K562 (cell line): ENCODE data around the gene RBM5. TPM values are rescaled to one million over a fixed set of nuclear protein-coding genes. Genes with fewer than 3 reads are reported as not detected.

Experiments
- ATAC-seq: fragments of 200-7000 bp; cut with Tn5 transposase; 3 replicates; pipeline ENCODE4 v1.9.1; 2020; ENCODE audit warnings: moderate library complexity
- BruUV-seq: library from RNA; stranded (reverse); fragments of 400-500 nt; replicated peaks from 2 replicates; lab custom pipeline; 2021; lab: Mats Ljungman, UMichigan
- CTCF ChIA-PET: fragments of 300-600 bp; formaldehyde crosslinking; extraction: SDS; loops from one replicate; lab custom pipeline; 2021; ENCODE audit warnings: low intra/inter-chr PET ratio; lab: Yijun Ruan, JAX
- POLR2A ChIA-PET: fragments of 300-600, 350-650 bp; sonication (Branson Sonifier 250); formaldehyde crosslinking; extraction: SDS; loops from one replicate; lab custom pipeline; 2021; ENCODE audit warnings: antibody characterized with exemption, inconsistent platforms; lab: Yijun Ruan, JAX
- DNase-seq, 4 experiments: peaks; one replicate each; pipeline versions ENCODE4 v3.0.0 to v3.0.0-alpha.2; 2011 to 2018; ENCODE audit warnings: low spot score in 3 of 4, mixed read lengths in 3 of 4; ENCODE audit errors: extremely low read depth in 1 of 4
- FAIRE-seq: peaks from 2 replicates; lab custom pipeline; 2011; peaks lifted over from hg19 to GRCh38; lab: Jason Lieb, UNC
- H2AFZ ChIP-seq: 2 replicates; pipeline ENCODE4 v1.6.0; 2011; ENCODE audit warnings: low read depth, low read length, control low read depth, inconsistent platforms
- H3K27ac ChIP-seq: fragments of 200-600 bp; 3 replicates; pipeline ENCODE4 v1.8.0; 2011; ENCODE audit warnings: low read depth, mild to moderate bottlenecking, control low read depth, inconsistent platforms, low read length, moderate library complexity, mixed read lengths; ENCODE audit errors: extremely low read depth
- H3K27me3 ChIP-seq, 2 experiments: fragments of 300-600 bp in 1 of 2; 2 replicates in 1 of 2; 3 replicates in 1 of 2; pipeline versions ENCODE4 v1.6.0 to v1.8.0; 2011; ENCODE audit warnings: inconsistent platforms in 2 of 2, low read length in 2 of 2, mild to moderate bottlenecking in 1 of 2, mixed read lengths in 1 of 2, moderate library complexity in 1 of 2; ENCODE audit not compliant: control insufficient read depth in 2 of 2, insufficient read depth in 2 of 2
- H3K36me3 ChIP-seq: fragments of 300-600 bp; 3 replicates; pipeline ENCODE4 v1.8.0; 2011; ENCODE audit warnings: mild to moderate bottlenecking, low read length, inconsistent platforms; ENCODE audit not compliant: control insufficient read depth, insufficient read depth
- H3K4me1 ChIP-seq, 2 experiments: fragments of 200-600 bp in 1 of 2; replicated peaks in 1 of 2; 2 replicates in 1 of 2; 3 replicates in 1 of 2; pipeline versions ENCODE4 v1.5.1 to v1.8.0; 2011; ENCODE audit warnings: inconsistent platforms in 2 of 2, low read length in 2 of 2, mild to moderate bottlenecking in 1 of 2, mixed read lengths in 1 of 2, moderate library complexity in 1 of 2; ENCODE audit not compliant: control insufficient read depth in 2 of 2, insufficient read depth in 2 of 2
- H3K4me2 ChIP-seq: 2 replicates; pipeline ENCODE4 v1.6.1; 2011; ENCODE audit warnings: low read length, control low read depth, inconsistent platforms, mixed read lengths; ENCODE audit not compliant: insufficient read depth
- H3K4me3 ChIP-seq: fragments of 200-600 bp; sonication (generic), shearing (Covaris generic); 2 replicates; pipeline ENCODE4 v1.5.1; 2016; ENCODE audit warnings: control low read depth, inconsistent platforms
- H3K79me2 ChIP-seq: fragments of 200-600 bp; 3 replicates; pipeline ENCODE4 v1.8.0; 2011; ENCODE audit warnings: low read length, inconsistent platforms; ENCODE audit not compliant: control insufficient read depth, insufficient read depth
- H3K9ac ChIP-seq, 2 experiments: 2 replicates each; pipeline versions ENCODE4 v1.6.0 to v1.6.1; 2011; ENCODE audit warnings: low read depth in 2 of 2, low read length in 2 of 2, control low read depth in 1 of 2, inconsistent platforms in 1 of 2, mild to moderate bottlenecking in 1 of 2, mixed read lengths in 1 of 2; ENCODE audit not compliant: insufficient read depth in 1 of 2
- H3K9me1 ChIP-seq: one replicate; pipeline ENCODE4 v1.6.0; 2011; ENCODE audit warnings: inconsistent platforms, mild to moderate bottlenecking, low read length, moderate library complexity; ENCODE audit not compliant: control insufficient read depth, insufficient read depth
- H3K9me3 ChIP-seq: replicated peaks from 2 replicates; pipeline ENCODE4 v1.5.1; 2011; ENCODE audit warnings: low read depth, low read length, inconsistent platforms; ENCODE audit not compliant: control insufficient read depth, insufficient read depth
- H4K20me1 ChIP-seq: replicated peaks from 2 replicates; pipeline ENCODE4 v1.6.1; 2011; ENCODE audit warnings: low read length, inconsistent platforms, mixed read lengths; ENCODE audit not compliant: control insufficient read depth, insufficient read depth
- CBFA2T3 ChIP-seq: fragments of 450-650 bp; IDR thresholded peaks from 2 replicates; pipeline ENCODE4 v1.6.1; 2017
- E2F4 ChIP-seq: sonication (generic); formaldehyde crosslinking; IDR thresholded peaks from 2 replicates; pipeline ENCODE4 v1.8.0; 2022; ENCODE audit warnings: mild to moderate bottlenecking, low read depth, missing genetic modification reagents
- THAP12 ChIP-seq: fragments of 250-450 bp; sonication (Bioruptor Pico); IDR thresholded peaks from 2 replicates; pipeline ENCODE4 v1.9.0; 2021; ENCODE audit warnings: mild to moderate bottlenecking, inconsistent platforms
- ZNF699 ChIP-seq: fragments of 250-450 bp; sonication (Bioruptor Pico); IDR thresholded peaks from 2 replicates; pipeline ENCODE4 v1.8.0; 2021; ENCODE audit warnings: mild to moderate bottlenecking, moderate library complexity; ENCODE audit not compliant: insufficient replicate concordance
- WGBS: fragments of 100-300 bp; shearing (Covaris generic); methylation state at CpG from one replicate; pipeline ENCODE4 v1.1.6; 2016; ENCODE audit warnings: low coverage, mixed read lengths; ENCODE audit not compliant: insufficient coverage; ENCODE audit errors: missing lambda C conversion rate; 5-methylcytosine and 5-hydroxymethylcytosine counted together
- in situ Hi-C: fragments of 300-500 bp; cut with MboI; formaldehyde crosslinking; loops from 4 replicates; pipeline ENCODE4 v1.15.0; 2018; ENCODE audit warnings: inconsistent platforms, mixed read lengths
- intact Hi-C: fragments of 100-400 bp; cut with micrococcal nuclease; formaldehyde crosslinking; loops from 2 replicates; pipeline ENCODE4 v1.14.2; 2022
- polyA plus RNA-seq, 8 experiments: library from polyadenylated mRNA; depleted of rRNA in 4 of 8; stranded (reverse) in 5 of 8; unstranded in 3 of 8; fragments of >200 nt; fragmentation: Nextera tagmentation in 2 of 8; fragmentation: Illumina TruSeq in 1 of 8; extraction: Ambion mirVana in 2 of 8; extraction: Trizol in 1 of 8; gene quantifications; 2 replicates each; pipeline versions ENCODE4 v1.2.1 to v1.2.3, GENCODE V29; 2011 to 2014; ENCODE audit warnings: inconsistent platforms in 1 of 8, missing spikeins in 1 of 8
- total RNA-seq, 7 experiments: library from RNA; depleted of rRNA in 6 of 7; stranded (reverse); fragments of >200 nt in 6 of 7; fragmentation: Illumina TruSeq in 2 of 7; extraction: Trizol in 2 of 7; gene quantifications; 2 replicates each; pipeline versions ENCODE4 v1.2.1 to v1.2.3, GENCODE V29; 2011 to 2021; ENCODE audit warnings: low replicate concordance in 1 of 7

The RBM5 gene
- total and polyA plus RNA-seq, 9 of the 15 experiments (the other 6 are each of a cell fraction or from before 2014, with no cell fraction given) = 24.5 to 153 (median 81.6) TPM

GRCh38 chr3:50139308-50139707 lies 50.6 kb downstream of the RBM5 start:
- Histone ChIP-seq H3K27me3 (peaks cover 0 to 13% of the 10 kb centered on the region in 2 experiments; a peak in 2 of 5 replicates), H3K27ac (no peak overlapping the region), H3K79me2 (no peaks in the 10 kb centered on the region), H3K9me1 (no peaks in the 10 kb centered on the region), H3K4me3 (no peak overlapping the region), H3K36me3 (no peaks in the 10 kb centered on the region), H2AFZ (no peak overlapping the region), H4K20me1 (no peaks in the 10 kb centered on the region), H3K9me3 (no peaks in the 10 kb centered on the region), H3K4me1 (peaks cover 0 to 8% of the 10 kb centered on the region in 2 experiments; a peak in 2 of 5 replicates), H3K9ac (no peak overlapping the region; a peak in 1 of 4 replicates), H3K4me2 (no peak overlapping the region)
- POLR2A ChIA-PET = interaction anchor here (0.6 kb wide), 1 partner anchor 539 kb away, joined by 3 read pairs; no protein-coding TSS in a partner anchor
- in situ Hi-C loops (no loop called here), intact Hi-C loops (no loop called here)
- 0 out of 2 replicates have a peak, but pooled peaks have one; percentile 9 for TF ChIP-seq CBFA2T3
- no peak for TF ChIP-seq E2F4 (CRISPR knock-in tag)
- no peak for TF ChIP-seq THAP12 (CRISPR knock-in tag)
- no peak for TF ChIP-seq ZNF699 (CRISPR knock-in tag)
- CTCF ChIA-PET = no interaction called here
- no TSS peak for BruUV-seq
- no peak for FAIRE-seq
- ATAC-seq = no peak
- 5% methylated on average over 6 of the region's 6 CpGs for WGBS
- no peak for DNase-seq
